GM12864 (cell line): ENCODE data around the gene TAS1R1.

Experiments
- DNase-seq: peaks from one replicate; pipeline ENCODE4 v3.0.0-alpha.2; 2011; ENCODE audit warnings: low read depth
- H3K4me3 ChIP-seq: 2 replicates; pipeline ENCODE4 v1.5.1; 2011; ENCODE audit warnings: mild to moderate bottlenecking, low read depth, low read length, control low read depth
- CTCF ChIP-seq: IDR thresholded peaks from 2 replicates; pipeline ENCODE4 v1.5.1; 2011; ENCODE audit warnings: low read depth, mild to moderate bottlenecking, moderate library complexity, low read length, control low read depth, inconsistent platforms; ENCODE audit errors: missing control alignments

TAS1R1 gene

GRCh38 chr1:6508816-6509189, 46.3 kb upstream of the TAS1R1 start:
- no peak for DNase-seq
- H3K4me3 ChIP-seq, result no peak overlapping the region
- TF ChIP-seq CTCF, result no peak

- DNase-seq, result no peak
- TF ChIP-seq CTCF, result no peak
These were observed 45.7 kb upstream of the TAS1R1 start for GRCh38 chr1:6509220-6509918.

GRCh38 chr1:6509919-6510291, 45.2 kb upstream of the TAS1R1 start:
- no peak for TF ChIP-seq CTCF
- no peak for DNase-seq

More at GRCh38 chr1:6509220-6509918, 45.7 kb upstream of the TAS1R1 start:
- no peak overlapping the region for H3K4me3 ChIP-seq

GRCh38 chr1:6510493-6510892, 44.6 kb upstream of the TAS1R1 start:
- no peak for DNase-seq
- H3K4me3 ChIP-seq, result no peak overlapping the region
- no peak for TF ChIP-seq CTCF

More at GRCh38 chr1:6509919-6510291, 45.2 kb upstream of the TAS1R1 start:
- no peak overlapping the region for H3K4me3 ChIP-seq

GRCh38 chr1:6511056-6511455, 44.1 kb upstream of the TAS1R1 start:
- no peak for DNase-seq
- H3K4me3 ChIP-seq, result no peak overlapping the region
- TF ChIP-seq CTCF, result no peak

GRCh38 chr1:6511561-6512244, 43.4 kb upstream of the TAS1R1 start:
- H3K4me3 ChIP-seq, result no peak overlapping the region
- no peak for TF ChIP-seq CTCF
- DNase-seq, result no peak
